ENCODE measurements around the gene COQ8A.
A peak's percentile ranks its signal among the peaks of the same experiment; 100 is the strongest.

The COQ8A gene

DNA sequence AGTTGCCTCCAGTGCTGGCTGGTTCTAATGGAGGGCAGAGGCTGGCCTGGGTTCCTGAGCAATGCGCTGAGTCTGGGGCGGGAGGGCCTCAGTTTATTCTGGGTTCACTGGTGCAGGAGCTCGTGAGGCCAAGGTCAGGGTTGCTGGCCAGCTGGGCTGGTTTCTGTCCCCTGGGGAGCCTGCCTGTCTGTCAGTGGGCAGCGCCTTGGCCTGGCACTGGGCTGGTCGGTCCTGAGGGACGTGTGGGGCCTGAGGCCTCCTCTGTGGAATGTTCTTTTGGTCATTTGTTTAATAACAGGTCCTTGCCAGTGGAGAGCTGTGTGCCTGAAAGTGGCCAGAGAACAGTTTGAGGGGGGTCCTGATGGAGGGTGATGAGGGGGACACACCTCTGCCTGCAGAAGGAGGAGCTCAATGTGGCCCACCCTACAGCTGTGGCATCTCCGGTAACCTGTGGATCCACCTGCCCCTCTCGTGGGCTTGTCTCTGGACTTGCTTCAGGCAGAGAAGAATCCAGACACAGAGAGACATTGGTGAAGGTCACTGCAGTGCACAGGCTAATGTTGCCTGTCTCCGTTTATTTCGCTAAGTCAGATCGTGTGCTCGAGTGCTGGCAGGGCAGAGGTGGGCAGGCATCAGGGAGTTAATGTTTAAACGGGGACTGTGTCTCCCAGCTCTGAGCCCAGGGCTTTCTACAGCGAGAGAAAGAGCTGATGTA lies 34.6 kb downstream of the COQ8A start:
- DNase-seq: no peak

DNA sequence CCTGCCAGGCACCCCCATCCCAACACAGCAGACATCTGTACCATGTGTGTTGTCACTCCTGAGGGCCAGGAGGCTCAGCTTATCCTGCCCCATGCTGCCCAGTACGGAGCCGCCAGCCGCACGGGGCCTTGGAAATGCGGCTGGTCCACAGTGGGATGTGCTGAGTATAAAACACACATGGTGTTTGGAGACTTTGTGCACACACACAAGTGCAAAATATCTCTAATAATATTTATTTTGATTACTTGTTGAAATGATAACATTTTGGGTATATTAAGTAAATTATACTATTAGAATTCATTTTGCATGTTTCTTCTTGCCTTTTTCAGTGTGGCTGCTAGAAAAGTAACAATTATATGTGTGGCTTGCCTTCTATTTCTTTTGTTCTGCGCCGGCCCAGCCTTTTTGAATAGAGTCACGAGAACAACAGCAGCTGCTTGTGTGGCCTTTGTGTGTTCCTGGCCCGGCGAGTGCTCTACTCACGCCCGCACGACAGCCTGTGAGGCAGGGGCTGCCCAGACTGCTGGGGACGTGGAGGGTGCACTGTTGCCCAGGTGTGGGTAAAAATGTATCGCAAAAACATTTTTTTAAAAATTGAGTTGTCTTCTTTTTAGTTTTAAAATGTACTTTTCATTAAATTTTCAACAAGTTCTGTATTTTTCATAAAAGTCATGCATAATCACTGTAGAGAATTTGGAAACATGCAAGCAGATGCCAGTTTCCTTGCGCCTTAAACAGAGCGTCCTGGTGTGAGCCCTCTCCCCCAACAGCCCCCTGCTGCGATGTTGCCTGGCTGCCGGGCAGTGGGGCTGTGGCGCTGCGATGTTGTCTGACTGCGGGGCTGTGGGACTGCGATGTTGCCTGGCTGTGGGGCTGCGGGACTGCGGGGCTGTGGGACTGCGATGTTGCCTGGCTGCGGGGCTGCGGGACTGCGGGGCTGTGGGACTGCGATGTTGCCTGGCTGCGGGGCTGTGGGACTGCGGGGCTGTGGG lies 35.5 kb downstream of the COQ8A start:
- DNase-seq: peak in 1 of 4 experiments; percentile 0

DNA sequence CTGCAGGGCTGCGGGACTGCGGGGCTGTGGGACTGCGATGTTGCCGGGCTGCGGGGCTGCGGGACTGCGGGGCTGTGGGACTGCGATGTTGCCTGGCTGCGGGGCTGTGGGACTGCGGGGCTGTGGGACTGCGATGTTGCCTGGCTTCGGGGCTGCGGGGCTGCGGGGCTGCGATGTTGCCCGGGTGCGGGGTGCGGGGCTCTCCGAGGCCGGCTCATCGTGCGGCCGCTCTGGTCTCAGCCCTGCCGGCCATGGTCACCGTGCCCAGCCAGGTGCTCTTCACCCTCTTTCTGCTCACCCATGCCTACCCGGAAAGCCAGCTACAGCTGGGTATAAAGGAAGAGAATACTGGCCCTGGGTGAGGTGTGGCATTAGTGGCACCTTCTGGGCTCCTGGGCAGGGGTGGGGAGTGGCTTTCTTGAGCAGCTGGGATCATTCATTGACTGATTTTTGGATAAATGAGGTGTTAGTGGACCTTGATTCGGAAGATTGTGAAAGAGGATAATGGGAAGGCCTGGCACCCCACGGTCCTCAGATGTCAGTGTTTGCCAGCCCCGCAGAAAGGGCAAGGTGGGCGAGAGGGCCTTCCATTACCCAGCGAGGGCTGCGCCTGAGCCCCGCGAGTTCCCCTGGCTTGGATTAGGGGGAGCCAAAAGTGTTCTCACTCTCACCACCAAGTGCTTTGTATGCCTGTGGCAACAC lies 36.3 kb downstream of the COQ8A start:
- no peak for DNase-seq

DNA sequence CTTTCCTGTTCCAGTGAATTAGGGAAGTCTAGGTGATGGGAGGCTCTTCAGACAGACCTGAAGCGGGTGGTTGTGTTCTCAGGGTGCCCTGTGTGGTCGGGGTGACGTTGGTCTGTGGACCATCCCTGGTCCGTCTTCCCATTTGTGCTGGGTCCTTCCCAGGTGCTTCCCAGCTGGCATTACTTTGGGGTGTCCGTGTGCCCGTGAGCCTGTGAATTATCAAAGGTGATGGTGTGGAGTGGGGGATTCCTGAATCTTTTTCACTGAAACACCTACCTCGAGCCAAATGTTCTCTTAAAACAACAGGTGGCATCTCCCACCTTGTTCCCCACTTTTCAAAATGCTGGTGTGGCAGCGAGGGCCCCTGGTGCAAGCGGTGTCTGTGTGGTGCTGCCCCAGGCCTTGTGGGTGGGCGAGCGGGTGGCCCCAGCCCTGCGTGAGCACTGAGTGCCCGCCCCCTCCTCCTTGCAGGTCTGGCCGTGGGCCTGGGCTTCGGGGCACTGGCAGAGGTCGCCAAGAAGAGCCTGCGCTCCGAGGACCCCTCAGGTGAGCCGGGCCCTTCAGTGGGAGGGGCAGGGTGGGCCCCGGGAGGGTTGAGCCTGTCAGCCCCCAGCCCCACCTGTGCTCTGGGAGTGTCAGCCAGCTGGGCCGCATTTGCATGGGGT lies 37.0 kb downstream of the COQ8A start:
- no peak for DNase-seq

DNA sequence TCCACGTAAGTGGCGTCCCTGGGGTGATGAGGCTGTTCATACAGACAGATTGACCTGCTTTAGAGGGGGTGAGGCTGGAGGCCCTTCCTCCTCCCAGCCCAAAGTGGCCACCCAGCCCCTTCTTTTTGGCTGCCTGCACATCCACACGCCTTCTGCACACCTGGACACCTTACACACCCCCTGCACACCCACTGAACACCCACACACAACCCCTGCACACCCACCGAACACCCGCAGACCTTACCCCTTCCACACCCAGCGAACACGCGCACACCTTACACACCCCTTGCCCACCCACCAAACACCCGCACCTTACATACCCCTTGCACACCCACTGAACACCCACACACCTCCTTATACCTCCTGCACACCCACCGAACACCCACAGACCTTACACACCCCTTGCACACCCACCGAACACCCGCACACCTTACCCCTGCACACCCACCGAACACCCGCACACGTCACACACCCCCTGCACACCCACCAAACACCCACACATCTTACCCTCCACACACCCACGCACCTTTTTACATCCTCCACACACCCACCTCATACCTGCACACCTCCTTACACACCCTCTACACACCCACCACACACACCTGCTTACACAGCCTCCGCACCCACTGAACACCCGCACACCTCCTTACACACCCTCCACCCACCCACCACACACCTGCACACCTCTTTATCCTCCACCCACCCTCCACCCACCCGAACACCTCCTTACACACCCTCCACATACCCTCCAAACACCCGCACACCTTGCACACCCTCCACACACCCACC lies 37.7 kb downstream of the COQ8A start:
- DNase-seq: no peak

DNA sequence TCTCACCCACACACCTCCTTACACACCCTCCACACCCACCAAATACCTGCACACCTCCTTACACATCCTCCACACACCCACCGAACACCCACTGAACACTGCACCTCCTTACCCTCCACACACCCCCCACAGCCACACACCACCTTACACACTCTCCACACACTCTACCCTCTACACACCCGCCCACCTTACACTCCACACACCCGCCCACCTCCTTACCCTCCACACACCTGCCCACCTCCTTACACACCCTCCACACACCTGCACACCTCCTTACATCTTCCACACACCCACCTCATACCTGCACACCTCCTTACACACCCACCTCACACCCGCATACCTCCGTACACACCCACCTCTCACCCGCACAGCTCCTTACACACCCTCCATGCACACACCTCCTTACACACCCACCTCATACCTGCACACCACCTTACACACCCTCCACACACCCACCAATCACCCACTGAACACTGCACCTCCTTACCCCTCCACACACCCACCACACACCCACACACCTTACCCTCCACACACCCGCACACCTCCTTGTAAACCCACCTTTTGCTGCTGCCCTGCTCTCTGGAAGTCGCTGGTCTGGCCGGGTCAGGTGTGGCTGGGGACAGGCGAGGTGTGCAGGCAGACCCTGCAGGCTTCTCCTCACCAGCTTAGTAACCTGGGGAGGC lies 38.5 kb downstream of the COQ8A start:
- no peak for DNase-seq

DNA sequence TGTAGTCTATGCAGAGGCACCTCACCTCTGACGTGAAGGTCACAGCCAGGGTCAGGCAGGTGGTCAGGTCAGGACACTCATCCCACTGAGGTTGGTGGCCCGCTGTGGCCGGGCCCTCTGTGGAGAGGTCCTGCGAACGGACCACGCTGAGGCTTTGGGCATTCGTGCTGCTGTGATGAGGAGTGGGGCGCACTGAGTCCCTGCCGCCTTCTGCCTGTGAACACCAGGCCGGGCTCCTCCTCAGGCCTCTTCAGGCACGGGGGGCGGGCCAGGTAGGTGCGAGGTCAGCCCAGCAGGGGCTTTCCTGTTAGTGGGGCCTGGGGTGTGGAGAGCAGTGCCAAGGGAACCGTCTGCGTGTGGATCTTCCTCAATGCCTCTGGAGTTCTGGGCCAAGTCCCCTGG lies 39.0 kb downstream of the COQ8A start:
- no peak for DNase-seq

DNA sequence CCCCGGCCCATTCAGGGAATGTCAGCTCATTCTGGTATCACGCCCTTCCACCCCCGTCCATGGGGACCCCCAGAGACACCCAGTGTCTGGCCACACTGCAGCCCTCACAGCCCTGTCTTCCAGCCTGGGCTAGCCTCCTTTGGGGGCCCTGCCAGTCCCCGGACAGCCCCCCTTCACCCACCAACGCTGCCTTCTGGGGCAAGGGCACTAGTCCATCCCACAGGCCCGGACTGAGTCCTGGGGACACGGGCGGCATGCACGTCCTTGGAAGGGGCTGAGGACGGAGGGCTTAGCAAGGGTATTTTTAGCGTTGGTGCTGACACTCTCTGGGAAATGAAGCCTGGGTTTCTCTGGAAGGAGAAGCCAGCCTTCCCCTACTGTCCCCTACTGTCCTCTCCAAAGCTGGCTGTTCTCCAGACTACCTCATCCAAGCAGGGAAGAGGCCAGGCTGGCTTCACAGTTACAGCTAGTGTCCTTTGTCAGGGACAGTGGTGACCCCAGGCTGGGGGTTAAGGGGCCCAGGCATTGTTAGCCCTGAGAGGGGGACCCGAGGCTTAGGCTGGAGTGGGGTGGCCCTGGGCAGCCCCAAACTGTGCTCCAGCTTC lies 39.5 kb downstream of the COQ8A start:
- DNase-seq: no peak

DNA sequence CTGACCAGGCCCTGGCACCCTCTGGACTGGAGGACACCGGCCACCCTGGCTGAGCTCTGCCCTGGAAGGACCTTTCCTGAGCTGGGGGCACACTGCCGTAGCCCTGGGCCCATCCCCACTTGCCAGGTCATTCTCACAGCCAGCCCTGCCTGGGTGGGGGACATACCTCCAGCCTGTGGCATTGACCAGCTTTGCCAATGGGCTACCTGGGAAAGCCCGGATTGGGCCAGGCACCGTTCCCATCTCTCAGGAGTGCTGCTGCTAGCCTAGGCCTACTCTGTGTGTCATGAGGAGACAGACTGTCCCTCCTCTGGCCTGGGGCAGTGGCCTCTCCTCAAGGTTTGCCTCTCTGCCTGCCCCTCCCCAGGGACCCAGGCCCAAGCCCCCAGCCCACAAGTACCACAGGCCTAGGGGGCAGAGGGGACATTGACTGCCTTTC lies 40.0 kb downstream of the COQ8A start:
- no peak for DNase-seq

DNA sequence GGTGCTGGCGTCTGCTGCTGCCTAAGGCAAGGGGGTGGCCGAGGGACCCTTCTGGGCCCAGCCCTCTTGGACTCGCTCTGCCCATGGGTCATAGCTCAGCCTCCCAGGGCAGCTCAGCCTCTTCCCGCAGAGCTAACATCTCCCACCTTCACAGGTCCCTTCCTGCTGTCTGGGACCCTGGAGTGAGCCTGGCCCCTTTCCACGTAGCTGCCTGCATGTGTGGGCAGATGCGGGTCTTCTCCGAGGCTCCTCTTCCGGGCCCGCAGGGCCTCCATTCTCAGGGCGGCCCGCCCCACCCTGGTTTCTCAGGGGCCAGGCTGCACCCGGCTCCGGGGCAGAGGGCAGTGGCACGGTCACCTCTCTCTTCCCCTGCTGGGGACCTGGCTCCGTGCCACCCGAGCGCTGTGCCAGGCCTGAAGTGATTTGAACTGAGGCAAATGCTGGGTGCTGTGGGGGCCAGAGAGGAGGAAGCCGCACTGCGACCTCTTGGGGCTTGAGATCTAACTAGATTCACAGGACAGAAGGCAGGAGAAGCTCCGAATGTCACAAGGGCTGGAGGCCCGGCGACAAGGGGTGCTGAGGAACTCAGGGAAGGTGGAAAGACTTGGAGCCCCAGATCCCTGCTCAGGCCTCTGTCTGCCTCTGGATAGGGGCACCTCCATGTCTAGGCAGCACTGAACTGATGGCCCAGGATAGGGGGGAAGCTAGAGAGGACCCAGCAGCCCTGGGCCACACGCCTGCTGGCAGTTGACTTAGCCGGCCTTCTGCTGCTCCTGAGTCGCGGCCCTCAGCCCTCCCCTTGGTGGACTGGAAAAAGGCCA lies 40.7 kb downstream of the COQ8A start:
- no peak for DNase-seq

DNA sequence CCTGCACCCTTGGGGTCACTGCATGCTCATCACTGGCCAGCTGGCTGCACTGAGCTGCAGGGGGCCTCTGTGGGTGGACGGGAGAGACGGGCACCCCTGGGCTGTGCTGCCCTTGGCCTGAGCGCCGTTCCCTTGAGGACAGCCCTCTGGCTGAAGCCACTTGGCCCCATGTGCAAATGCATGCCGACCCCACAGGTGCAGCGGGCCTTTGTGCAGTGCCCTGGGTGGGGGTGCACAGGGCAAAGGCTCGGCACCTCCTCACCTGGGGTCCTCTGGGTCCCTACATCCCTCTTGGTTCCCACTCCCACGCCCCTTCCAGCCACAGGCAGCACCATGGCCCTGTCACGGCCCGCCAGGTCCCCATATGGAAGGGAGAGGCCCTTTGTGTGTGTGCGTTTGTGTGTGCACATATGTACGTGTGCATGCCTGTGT lies 41.3 kb downstream of the COQ8A start:
- DNase-seq: no peak

DNA sequence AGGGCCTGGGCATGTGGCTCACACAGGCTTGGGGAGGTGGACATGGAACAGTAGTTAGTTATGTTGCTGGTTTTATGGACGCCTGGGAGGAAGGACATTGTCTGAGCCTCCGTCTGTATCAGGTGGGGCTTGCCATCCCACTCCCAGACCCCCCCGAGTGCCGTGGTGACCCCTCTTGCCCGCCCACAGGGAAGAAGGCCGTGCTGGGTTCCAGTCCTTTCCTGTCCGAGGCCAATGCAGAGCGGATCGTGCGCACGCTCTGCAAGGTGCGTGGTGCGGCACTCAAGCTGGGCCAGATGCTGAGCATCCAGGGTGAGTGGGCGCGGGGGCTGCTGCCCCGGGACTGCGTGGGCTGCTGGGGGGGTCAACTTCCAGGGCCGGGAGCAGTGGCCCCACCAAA lies 41.7 kb downstream of the COQ8A start:
- DNase-seq: no peak

DNA sequence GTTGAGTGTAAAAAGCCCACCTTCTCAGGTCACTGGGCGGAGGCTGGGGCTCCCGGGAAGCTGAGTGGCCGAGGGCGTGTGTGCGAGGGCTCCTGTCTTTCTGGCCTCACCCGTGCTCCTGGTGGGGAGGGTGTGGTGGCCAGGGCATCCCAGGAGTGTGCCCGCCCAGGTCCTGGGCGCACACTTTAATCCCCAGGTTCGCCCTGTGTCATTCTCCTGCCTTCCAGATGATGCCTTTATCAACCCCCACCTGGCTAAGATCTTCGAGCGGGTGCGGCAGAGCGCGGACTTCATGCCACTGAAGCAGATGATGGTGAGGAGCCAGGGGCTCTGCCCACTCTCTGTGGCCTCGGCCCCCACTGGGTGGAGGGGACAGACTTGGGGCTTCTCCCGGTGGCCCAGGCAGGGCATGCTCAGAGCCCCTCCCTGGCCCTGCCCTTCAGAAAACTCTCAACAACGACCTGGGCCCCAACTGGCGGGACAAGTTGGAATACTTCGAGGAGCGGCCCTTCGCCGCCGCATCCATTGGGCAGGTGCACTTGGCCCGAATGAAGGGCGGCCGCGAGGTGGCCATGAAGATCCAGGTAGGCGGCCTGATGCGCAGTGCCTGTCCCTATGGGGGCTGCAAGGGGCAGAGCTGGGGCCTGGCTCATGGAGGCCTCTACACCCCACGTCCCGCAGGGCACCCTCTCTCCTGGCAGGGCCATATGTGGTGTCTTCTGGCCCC lies 42.5 kb downstream of the COQ8A start:
- no peak for DNase-seq

DNA sequence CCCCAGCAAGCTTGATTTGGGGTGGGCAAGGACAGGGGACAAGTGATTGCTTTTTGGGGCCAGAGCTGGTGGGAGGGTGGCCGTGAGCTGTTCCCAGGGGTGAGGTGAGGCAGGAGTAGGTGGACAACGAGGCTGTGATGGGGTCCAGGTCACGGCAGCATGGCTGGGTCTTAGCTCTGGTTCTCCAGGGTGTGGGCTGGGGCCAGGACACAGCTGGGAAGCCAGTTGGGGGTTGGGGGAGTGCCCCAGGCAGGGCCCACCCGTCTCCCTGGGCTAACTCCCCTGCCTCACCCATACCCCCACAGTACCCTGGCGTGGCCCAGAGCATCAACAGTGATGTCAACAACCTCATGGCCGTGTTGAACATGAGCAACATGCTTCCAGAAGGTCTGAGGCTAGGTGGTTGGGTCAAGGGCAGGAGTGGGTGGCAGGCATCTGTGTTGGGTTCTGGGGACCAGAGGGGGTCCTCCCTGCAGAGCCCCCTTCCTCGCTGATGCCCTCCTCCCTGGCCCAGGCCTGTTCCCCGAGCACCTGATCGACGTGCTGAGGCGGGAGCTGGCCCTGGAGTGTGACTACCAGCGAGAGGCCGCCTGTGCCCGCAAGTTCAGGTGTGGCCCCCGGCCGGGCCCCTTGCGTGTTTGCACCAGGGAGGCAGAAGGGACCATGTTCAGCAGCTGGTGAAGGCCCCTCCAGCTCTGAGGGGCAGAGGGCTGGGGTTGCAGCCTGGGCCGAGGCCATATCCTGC lies 43.3 kb downstream of the COQ8A start:
- DNase-seq: no peak

DNA sequence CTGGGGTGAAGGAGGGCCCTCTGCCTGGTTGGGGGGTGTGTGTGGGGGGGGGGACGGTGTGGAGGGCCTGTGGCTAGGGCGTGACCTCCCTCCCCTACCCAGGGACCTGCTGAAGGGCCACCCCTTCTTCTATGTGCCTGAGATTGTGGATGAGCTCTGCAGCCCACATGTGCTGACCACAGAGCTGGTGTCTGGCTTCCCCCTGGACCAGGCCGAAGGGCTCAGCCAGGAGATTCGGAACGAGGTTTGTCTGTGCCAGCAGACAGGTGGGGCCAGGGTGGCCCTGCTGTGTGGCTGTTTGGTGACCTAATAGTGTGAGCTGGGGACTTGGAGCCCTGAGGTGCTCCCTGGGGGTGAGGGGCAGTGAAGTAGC lies 43.9 kb downstream of the COQ8A start:
- no peak for DNase-seq

DNA sequence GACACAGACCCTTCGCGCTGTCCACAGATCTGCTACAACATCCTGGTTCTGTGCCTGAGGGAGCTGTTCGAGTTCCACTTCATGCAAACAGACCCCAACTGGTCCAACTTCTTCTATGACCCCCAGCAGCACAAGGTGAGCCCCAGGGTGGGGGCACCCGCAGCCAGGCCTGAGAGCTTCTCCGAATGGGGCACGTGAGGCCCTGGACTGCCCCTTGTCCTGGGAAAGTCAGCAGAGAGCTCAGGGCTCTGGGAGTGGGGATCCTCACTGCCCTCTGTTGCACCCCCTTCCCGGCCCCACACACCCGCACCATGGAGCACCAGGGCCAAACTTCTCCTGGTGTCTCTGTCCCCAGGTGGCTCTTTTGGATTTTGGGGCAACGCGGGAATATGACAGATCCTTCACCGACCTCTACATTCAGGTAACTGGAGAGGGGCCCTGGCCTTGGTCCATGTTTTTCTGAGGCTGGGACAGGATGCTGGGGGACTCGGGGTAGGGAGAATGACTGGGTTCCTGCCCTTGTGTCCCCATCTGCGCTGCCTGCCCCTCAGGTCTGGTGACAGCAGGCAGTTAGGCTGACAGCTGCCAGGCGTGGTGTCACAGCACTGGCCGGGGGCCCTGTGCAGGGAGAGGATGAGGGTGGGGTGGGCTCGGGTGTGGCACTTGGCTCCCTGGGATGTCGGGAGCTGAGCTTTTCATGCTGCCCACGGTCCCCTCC lies 44.6 kb downstream of the COQ8A start:
- no peak for DNase-seq

DNA sequence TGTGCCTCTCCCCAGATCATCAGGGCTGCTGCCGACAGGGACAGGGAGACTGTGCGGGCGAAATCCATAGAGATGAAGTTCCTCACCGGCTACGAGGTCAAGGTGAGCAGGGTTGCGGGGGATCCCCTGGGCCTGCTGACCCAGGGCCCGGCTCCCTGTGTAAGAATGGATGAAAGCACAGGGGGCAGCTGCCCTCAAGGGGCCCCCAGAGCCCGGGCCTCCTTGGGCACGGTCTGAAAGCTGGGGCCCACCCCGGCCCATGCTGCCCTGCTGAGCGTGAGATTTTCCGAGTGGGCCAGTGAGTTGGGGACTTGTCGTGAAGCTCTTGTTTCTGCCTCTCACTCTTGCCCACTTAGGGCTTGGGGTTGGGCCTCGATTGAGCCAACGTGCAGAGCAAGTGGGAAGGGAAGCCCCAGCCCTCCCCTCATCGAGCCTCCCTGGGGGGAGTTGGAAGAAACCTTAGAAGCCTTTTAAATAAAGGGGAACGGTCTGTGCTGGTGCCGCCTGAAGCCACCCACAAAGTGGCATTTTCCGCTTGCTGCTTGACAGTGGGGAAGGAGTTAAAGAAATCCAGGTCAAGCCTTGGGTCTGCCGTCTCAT lies 45.2 kb downstream of the COQ8A start:
- DNase-seq: no peak

Measured in suppressor macrophage (primary cell).